Measurements from ENCODE around the gene B3GNT7.
"Not testable (repeated sequence)": the region's sequence is repeated elsewhere in the genome, so short reads cannot be mapped to it uniquely, and the experiment has no call there.

The B3GNT7 gene

GRCh38 chr2:231384970-231385369 lies 10.5 kb upstream of the B3GNT7 start:
- DNase-seq (ENCODE audit: low spot score) = no peak

GRCh38 chr2:231385429-231385828 lies 10.1 kb upstream of the B3GNT7 start:
- DNase-seq (ENCODE audit: low spot score) = no peak

GRCh38 chr2:231386446-231386845 lies 9.1 kb upstream of the B3GNT7 start:
- DNase-seq (ENCODE audit: low spot score) = no peak

- peak; percentile 56 for DNase-seq (ENCODE audit: low spot score)
Measured at GRCh38 chr2:231387904-231388724, 7.4 kb upstream of the B3GNT7 start.

- no peak for DNase-seq (ENCODE audit: low spot score)
Measured at GRCh38 chr2:231388725-231389346, 6.7 kb upstream of the B3GNT7 start.

- DNase-seq (ENCODE audit: low spot score) = no peak
Measured at GRCh38 chr2:231390667-231391066, 4.8 kb upstream of the B3GNT7 start.

GRCh38 chr2:231391981-231392380 lies 3.5 kb upstream of the B3GNT7 start:
- DNase-seq (ENCODE audit: low spot score) = no peak

GRCh38 chr2:231392431-231393148 lies 2.9 kb upstream of the B3GNT7 start:
- no peak for DNase-seq (ENCODE audit: low spot score)

GRCh38 chr2:231393149-231394131 lies 2.1 kb upstream of the B3GNT7 start:
- DNase-seq (ENCODE audit: low spot score) = no peak

- DNase-seq (ENCODE audit: low spot score) = no peak
Measured at GRCh38 chr2:231394211-231395141, 1.0 kb upstream of the B3GNT7 start.

- no peak for DNase-seq (ENCODE audit: low spot score)
Measured at GRCh38 chr2:231396058-231396821, 730 bp downstream of the B3GNT7 start.

GRCh38 chr2:231397011-231397927 lies 1.8 kb downstream of the B3GNT7 start:
- peak; percentile 86 for DNase-seq (ENCODE audit: low spot score)

- no peak for DNase-seq (ENCODE audit: low spot score)
Measured at GRCh38 chr2:231397928-231398294, 2.4 kb downstream of the B3GNT7 start.

GRCh38 chr2:231398585-231398984 lies 3.1 kb downstream of the B3GNT7 start:
- no peak for DNase-seq (ENCODE audit: low spot score)

- DNase-seq (ENCODE audit: low spot score) = no peak
Measured at GRCh38 chr2:231399046-231399852, 3.7 kb downstream of the B3GNT7 start.

GRCh38 chr2:231399853-231400680 lies 4.6 kb downstream of the B3GNT7 start:
- no peak for DNase-seq (ENCODE audit: low spot score)

GRCh38 chr2:231400681-231401080 lies 5.2 kb downstream of the B3GNT7 start:
- DNase-seq (ENCODE audit: low spot score) = not testable (repeated sequence)
